Measurements from ENCODE around the gene CUEDC1. TPM values are rescaled to one million over a fixed set of nuclear protein-coding genes. Genes with fewer than 3 reads are reported as not detected.

Gene CUEDC1
- total and polyA plus RNA-seq, 2 of the 13 experiments (the other 11 are each of a cell fraction or from before 2014, with no cell fraction given), result 7.4 to 12.9 TPM

- no peak for TF ChIP-seq MYPOP (CRISPR knock-in tag; IDR thresholded peaks at IDR 0.05)
- 0 out of 2 replicates have a peak, but pooled peaks have one; percentile 38 for TF ChIP-seq ZNF34 (CRISPR knock-in tag; IDR thresholded peaks at IDR 0.05; ENCODE audit: borderline replicate concordance)
- TF ChIP-seq MED1 (CRISPR knock-in tag; IDR thresholded peaks at IDR 0.05), result no peak
- TF ChIP-seq HIVEP1 (CRISPR knock-in tag; IDR thresholded peaks at IDR 0.05), result no peak
- TF ChIP-seq MAFF (IDR thresholded peaks at IDR 0.05; ENCODE audit: low read depth, low read length), result no peak
- TF ChIP-seq SMYD3 (CRISPR knock-in tag; IDR thresholded peaks at IDR 0.05), result no peak
- TF ChIP-seq THAP7 (CRISPR knock-in tag; IDR thresholded peaks at IDR 0.05), result no peak
- TF ChIP-seq ZNF513 (CRISPR knock-in tag; conservative IDR thresholded peaks at IDR 0.05), result no peak
- TF ChIP-seq CHD4 (IDR thresholded peaks at IDR 0.05; ENCODE audit: borderline replicate concordance, low read length), result no peak
- peak; percentile 55; the same call in 1 of the 2 replicates for TF ChIP-seq ZNF891 (CRISPR knock-in tag; IDR thresholded peaks at IDR 0.05)
- TF ChIP-seq U2AF2 (IDR thresholded peaks at IDR 0.05; ENCODE audit: low read depth, low read length), result no peak
- TF ChIP-seq ZNF503 (CRISPR knock-in tag; IDR thresholded peaks at IDR 0.05), result no peak
- no peak for TF ChIP-seq TOPORS (CRISPR knock-in tag; IDR thresholded peaks at IDR 0.05)
- peak; percentile 57; the same call in 1 of the 2 replicates for TF ChIP-seq PRDM10 (CRISPR knock-in tag; IDR thresholded peaks at IDR 0.05; ENCODE audit: low read depth)
- TF ChIP-seq ZNF574 (CRISPR knock-in tag; IDR thresholded peaks at IDR 0.05), result no peak
- TF ChIP-seq ADNP (CRISPR knock-in tag; IDR thresholded peaks at IDR 0.05), result no peak
Observed at GRCh38 chr17:57898487-57899311, 56.5 kb downstream of the CUEDC1 start (continued).

All from HepG2 (cell line).